Activated gamma-delta T cell treated with Interleukin-2 at 50 U/mL for 16 hours (primary cell): Measurements from ENCODE around the gene GABARAPL1.

Source experiments
- DNase-seq: peaks from one replicate; pipeline ENCODE4 v3.0.0-alpha.2; 2020

The GABARAPL1 gene

DNA sequence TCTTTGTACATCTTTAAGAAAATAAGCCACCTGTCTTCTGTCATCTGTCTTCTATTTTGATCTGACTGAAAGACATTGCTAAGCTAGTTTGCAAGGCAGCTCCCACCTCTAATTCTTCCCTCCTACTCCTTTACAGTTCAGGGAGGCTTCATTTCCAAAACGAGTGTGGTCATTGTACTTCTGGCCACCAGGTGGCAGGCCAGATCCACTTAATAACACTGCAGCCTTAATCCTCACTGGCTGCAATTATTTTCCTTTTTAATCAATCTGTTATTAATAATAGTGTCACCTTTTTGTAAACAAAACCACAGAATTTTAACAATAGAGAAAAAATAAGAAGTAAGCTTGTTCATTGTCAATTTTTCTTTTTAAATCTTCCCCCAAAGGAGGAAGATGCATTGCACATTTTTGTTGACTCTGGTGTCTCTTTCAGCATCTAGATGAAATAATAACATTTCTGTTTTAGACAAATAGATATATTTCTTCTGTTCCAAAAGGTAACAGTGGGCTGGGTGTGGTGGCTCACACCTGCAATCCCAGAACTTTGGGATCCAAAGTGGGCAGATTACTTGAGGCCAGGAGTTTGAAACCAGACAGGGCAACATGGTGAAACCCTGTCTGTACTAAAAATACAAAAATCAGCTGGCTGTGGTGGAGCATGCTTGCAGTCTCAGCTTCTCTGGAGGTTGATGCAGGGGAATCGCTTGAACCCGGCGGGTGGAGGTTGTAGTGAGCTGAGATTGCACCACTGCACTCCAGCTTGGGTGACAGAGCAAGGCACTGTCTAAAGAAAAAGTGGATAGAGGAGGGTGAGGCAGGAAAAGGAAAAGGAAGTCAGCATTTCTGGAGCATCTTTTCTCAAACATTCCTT, 23.3 kb downstream of the GABARAPL1 start:
- peak; percentile 42 for DNase-seq

DNA sequence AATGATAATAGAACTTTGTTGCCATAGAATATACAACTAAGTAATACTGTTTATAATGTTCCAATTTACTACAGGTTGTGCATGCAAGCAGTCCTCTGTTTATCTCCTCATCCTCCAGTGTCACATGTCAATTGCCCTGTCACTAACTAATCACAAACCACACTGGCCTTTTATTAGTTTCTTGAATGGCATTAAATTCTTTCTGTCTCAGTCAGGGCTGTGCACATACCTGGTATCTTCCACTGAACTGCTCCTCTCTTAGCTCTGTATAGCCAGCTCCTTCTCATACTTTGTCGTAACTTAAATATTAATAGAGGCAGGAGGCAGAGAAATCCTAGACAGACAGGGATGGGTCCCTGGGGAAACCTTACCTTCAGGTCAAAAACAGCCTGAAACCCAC, 24.0 kb downstream of the GABARAPL1 start:
- no peak for DNase-seq

GRCh38 chr12:10238526-10238925, 25.8 kb downstream of the GABARAPL1 start:
- DNase-seq, result no peak

GRCh38 chr12:10241290-10241689, 28.6 kb downstream of the GABARAPL1 start:
- DNase-seq, result no peak

GRCh38 chr12:10241727-10242126, 29.1 kb downstream of the GABARAPL1 start:
- DNase-seq, result no peak

GRCh38 chr12:10242539-10242938, 29.9 kb downstream of the GABARAPL1 start:
- no peak for DNase-seq

DNA sequence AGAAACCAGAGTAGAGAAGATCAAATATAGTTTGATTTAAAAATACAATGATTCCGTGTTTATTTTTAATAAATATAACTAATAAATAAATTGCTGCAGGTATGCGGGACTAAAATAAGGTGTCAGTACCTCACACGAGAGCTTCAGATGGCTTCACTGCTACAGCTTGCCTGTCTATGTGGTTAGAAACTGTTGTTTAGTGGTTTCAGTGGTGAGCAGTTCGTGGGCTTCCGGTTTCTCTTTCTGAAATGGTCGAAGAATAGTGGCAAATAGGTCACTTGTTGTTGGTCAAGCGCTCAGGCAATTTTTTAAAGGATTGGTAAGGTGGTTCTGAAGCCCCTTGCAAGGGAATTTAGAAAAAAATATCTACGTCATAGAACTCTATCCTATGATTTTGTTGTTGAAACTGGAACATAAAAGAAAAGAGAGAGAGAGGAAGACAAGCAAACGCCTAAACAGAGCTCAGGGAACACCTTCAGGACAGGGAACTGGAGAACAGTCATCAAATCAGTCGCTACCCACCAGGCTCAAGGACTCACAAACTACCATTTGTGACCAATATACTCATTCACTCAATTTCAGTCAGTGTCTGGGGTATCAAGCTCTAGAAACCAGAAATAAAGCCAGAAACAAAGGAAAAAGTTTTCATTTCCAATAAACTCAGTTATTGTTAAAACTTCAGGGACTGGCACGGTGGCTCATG, 31.3 kb downstream of the GABARAPL1 start:
- DNase-seq, result no peak

DNA sequence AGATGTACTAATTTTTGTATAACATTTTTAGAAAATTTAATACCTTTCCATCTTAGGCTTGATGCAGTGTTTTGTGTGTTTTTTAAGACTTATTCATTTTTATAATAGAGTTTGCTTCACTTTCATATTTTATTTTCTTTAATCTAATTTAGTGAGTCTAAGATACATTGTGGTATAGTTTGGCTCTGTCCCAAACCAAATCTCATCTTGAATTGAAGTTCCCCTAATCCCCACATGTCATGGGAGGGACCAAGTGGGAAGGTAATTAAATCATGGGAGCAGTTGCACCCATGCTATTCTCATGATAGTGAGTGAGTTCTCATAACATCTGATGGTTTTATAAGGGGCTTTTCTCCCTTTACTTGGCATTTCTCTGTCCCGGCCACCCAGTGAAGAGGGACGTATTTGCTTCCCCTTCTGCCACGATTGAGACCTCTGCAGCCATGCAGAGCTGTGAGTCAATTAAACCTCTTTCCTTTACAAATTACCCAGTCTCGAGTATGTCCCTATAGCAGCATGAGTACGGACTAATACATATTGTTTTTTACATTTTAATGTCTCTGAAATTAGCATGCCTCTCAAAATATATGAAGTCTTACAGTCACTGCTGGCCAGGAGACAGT, 34.9 kb downstream of the GABARAPL1 start:
- no peak for DNase-seq

GRCh38 chr12:10249690-10250455, 37.2 kb downstream of the GABARAPL1 start:
- DNase-seq, result peak; percentile 24

DNA sequence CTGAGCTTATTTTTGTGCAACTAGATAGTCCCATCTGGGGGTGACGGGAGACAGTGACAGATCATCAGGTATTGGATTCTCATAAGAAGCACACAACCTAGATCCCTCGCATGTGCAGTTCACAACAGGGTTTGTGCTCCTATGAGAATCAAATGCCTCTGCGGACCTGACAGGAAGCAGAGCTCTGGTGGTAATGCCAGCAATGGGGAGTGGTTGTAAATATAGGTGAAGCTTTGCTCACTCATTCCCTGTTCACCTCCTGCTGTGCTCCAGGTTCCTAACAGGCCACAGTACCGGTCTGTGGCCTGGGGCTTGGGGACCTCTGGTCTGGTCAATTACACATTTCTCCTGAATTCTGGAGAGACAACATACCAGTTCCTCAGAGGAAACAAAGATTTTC, 39.0 kb downstream of the GABARAPL1 start:
- no peak for DNase-seq

DNA sequence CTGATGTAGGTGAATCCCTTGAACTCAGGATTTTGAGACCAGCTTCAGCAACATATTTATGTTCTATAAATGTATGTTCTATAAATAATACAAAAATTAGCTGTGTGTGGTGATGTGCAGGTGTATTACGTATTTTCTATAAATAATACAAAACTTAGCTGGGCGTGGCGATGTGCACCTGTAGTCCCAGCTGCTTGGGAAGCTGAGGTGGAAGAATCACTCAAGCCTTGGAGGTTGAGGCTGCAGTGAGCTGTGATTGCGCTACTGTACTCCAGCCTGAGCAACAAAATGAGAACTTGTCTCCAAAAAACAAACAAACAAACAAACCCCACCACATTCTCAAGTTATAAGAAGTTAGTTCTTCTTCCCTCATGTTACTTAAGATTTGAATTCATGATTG, 39.5 kb downstream of the GABARAPL1 start:
- no peak for DNase-seq

GRCh38 chr12:10256064-10256463, 43.4 kb downstream of the GABARAPL1 start:
- no peak for DNase-seq

GRCh38 chr12:10260927-10261326, 48.2 kb downstream of the GABARAPL1 start:
- DNase-seq, result no peak

DNA sequence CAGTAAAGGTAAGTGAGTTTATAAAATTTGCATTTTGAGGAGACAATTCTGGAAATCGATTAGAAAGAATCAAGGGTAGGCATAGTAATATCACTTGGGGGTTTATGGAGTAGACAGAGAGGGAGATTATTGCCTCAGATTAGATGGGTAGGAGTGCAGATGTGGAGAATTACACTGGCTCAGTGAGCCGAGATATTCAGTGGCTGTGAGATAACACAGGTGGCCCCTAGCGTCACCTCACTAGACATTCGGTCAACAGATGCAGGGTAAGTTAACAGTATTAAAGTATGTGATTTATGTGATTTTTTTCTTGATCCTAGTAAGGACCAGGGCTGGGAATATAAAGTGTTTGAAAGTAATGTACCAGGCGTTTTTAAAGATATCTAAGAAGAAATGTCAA, 55.4 kb downstream of the GABARAPL1 start:
- no peak for DNase-seq

DNA sequence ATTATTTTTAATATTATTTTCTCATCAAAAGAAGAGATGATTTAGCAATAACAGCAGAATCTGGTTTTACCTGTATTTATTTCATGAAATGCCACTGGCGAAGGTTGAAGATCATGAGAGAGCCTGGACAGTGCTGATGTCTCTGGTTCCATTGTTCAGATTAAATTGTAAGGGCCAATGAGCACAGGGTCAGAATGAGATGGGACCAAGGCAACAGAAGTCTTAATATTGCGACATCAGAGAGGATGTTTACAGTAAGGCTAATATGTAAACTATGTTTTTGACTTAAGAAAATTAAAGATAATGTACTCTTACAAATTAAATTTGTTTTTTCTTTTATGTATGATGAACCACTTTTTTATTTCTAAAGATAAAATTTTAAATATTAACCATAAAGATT, 59.8 kb downstream of the GABARAPL1 start:
- DNase-seq, result no peak
